Astrocyte of the cerebellum (primary cell): ENCODE results near the gene DKKL1.

Source experiments
- DNase-seq: peaks from one replicate; pipeline ENCODE4 v3.0.0-alpha.2; 2011; ENCODE audit warnings: low read depth
- H3K4me3 ChIP-seq: 2 replicates; pipeline ENCODE4 v1.5.1; 2011; ENCODE audit warnings: mild to moderate bottlenecking, low read depth, low read length, moderate library complexity
- in situ Hi-C: cut with HindIII; loops from 2 replicates; pipeline ENCODE4 v1.10.0; 2017; ENCODE audit warnings: low sequenced_read_pairs
- TF ChIP-seq, protein P1 (sequence below): IDR thresholded peaks from 2 replicates; pipeline ENCODE4 v1.5.1; 2012; ENCODE audit warnings: low read length, low read depth, moderate library complexity, mild to moderate bottlenecking; ENCODE audit errors: missing control alignments

Gene DKKL1

DNA sequence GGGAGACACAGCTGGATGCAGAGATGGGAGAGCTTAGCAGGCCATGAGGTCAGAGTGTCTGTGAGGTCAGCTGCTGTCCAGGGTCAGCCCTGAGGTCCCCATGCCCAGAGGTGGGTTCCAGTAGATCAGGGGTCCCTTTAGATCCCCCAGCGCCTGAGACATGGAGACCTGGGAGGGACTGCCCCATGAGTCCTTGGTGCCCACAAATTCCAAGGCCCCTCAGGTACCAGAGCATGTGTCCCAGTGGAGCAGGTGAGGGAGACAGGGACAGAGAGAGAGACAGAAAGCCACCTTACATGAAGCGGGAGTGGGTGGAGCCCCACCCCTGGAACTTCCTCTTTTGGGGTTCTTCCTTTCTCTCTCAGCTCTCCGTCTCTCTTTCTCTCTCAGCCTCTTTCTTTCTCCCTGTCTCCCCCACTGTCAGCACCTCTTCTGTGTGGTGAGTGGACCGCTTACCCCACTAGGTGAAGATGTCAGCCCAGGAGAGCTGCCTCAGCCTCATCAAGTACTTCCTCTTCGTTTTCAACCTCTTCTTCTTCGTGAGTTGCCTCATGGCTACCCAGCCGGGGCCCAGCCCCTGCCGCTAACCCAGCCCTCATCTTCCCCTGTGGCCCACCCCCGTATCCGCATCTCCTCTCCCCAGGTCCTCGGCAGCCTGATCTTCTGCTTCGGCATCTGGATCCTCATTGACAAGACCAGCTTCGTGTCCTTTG is 28.4 kb upstream of the DKKL1 start, which contains the start of gene CD37:
CD37 (plus strand) TSS at position 336 of the 713 bp plus-strand sequence; CDS start at position 471, 135 bp downstream.
- TF ChIP-seq, protein P1, sequence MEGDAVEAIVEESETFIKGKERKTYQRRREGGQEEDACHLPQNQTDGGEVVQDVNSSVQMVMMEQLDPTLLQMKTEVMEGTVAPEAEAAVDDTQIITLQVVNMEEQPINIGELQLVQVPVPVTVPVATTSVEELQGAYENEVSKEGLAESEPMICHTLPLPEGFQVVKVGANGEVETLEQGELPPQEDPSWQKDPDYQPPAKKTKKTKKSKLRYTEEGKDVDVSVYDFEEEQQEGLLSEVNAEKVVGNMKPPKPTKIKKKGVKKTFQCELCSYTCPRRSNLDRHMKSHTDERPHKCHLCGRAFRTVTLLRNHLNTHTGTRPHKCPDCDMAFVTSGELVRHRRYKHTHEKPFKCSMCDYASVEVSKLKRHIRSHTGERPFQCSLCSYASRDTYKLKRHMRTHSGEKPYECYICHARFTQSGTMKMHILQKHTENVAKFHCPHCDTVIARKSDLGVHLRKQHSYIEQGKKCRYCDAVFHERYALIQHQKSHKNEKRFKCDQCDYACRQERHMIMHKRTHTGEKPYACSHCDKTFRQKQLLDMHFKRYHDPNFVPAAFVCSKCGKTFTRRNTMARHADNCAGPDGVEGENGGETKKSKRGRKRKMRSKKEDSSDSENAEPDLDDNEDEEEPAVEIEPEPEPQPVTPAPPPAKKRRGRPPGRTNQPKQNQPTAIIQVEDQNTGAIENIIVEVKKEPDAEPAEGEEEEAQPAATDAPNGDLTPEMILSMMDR: no peak
- no peak within 1 kb of the TSS for H3K4me3 ChIP-seq
- DNase-seq: no peak
- in situ Hi-C loops: no loop called here

DNA sequence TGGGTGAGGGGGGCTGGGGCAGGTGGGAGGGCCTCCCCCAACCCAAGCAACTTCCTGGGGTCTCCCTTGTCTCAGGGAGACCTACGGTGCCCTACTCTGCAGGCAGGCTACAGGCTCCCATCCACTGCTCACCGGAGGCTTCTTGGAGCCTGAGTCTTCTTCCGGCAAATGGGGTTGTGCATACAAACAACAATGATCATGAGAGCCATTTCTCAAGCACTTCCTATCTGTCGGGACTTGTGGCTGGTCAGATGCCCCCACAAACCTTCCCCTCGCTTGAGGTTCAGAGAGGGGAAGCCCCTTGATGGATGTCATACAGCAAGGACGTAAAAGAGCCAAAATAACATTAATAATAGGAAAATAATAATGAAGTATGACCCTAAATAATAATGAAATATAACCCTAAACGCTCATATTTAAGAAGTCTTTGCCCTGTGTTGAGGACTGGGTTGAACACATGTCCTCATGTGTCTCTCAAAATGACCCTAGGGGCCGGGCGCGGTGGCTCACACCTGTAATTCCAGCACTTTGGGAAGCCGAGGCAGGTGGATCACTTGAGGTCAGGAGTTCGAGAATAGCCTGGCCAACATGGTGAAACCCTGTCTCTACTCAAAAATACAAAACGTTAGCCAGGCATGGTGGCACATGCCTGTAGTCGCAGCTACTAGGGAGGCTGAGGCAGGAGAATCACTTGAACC is 27.7 kb upstream of the DKKL1 start:
- DNase-seq: no peak
- no peak overlapping the region for H3K4me3 ChIP-seq
- TF ChIP-seq, protein P1: no peak
- in situ Hi-C loops: no loop called here

DNA sequence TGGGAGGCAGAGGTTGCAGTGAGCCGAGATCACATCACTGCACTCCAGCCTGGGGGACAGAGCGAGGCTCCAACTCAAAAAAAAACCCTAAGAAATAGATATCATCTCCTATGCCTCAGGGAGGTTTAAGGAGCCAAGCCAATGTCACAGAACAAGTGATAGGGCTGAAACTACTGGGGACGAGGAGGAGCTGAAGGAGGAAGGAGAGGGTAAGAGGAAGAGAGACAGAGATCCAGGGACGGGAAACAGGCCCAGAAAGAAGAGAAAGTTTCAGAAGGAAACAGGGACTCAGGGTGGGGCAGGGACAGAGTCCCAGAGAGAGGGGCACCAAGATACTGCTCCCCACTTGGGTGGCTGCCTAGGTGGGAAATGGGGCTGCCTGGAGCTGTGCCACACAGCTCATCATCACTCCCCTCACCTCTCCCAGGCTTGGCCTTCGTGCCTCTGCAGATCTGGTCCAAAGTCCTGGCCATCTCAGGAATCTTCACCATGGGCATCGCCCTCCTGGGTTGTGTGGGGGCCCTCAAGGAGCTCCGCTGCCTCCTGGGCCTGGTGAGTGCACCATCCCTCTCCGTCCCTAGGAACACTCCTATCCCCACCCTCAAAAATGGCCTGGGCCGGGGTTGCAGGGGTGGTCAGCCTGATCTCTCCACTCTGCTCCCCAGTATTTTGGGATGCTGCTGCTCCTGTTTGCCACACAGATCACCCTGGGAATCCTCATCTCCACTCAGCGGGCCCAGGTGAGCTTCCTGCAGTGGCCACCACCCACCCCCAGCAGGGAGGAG is 27.0 kb upstream of the DKKL1 start:
- DNase-seq: no peak
- TF ChIP-seq, protein P1: no peak
- no peak overlapping the region for H3K4me3 ChIP-seq
- in situ Hi-C loops: no loop called here

DNA sequence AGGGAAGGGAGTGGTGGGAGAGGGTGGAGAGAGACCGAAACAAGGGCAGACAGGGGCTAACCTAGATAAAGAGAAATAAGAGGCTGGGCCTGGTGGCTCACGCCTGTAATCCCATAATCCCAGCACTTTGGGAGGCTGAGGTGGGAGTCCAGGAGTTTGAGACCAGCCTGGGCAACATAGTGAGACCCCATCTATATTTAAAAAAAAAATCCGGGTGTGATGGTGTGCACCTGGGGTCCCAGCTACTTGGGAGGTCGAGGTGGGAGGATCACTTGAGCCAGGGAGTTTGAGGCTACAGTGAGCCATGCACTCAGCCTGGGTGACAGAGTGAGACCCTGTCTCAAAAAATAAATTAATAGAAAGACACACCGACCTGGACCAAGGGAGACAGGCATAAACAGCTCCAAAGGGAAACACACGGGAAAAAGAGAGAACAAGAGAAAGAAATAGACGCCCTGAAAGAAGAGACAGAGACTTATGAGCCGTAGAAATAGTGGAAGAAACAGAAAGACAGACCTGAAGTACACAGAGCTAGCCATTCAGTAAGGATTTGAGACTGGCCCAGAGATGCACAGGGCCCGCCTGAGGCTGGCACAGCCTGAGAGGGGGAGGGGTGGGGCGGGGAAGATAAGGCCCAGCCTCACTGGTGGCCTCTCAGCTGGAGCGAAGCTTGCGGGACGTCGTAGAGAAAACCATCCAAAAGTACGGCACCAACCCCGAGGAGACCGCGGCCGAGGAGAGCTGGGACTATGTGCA is 26.2 kb upstream of the DKKL1 start:
- no peak overlapping the region for H3K4me3 ChIP-seq
- TF ChIP-seq, protein P1: no peak
- no peak for DNase-seq
- in situ Hi-C loops: no loop called here

DNA sequence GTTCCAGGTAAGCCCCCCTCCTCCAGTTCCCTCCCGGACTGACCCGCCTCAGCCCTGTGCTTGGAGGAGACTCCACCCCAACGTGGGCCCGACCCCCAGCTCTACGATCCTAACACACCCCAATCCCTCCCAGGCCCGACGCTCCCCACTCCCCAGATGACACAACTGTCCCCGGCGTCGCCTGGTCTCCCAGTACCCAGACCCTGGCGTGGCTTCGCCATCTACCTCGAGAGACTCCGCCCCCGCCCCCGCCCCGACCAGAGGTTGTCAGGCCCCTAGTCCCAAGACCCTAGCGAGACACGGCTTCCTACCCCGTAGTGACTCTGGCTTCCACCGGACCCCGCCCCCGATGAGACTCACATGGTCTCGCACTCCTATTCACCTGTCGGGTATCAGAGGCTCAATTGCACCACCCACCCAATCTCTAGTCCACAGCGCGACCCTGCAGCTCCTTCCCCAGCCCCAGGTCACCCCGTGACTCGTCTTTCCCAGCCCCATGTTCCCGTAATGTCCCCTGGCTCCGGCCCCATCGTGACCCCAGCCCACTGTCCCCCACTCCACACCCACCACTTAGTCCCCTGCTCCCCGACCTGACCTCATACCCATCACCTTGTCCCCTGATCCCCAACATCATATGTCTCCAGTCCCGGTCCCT is 25.5 kb upstream of the DKKL1 start:
- H3K4me3 ChIP-seq: no peak overlapping the region
- TF ChIP-seq, protein P1: no peak
- in situ Hi-C loops: no loop called here
- DNase-seq: no peak
